Pancreas (tissue), 10 donors: ENCODE measurements around the gene USP46. TPM values are rescaled to one million over a fixed set of nuclear protein-coding genes. Genes with fewer than 3 reads are reported as not detected.

Experiments used
- ATAC-seq, 4 donors: fragments of 200-7000 bp; cut with Tn5 transposase; one replicate each; pipeline versions ENCODE4 v1.8.0 to v1.9.1; 2020; ENCODE audit warnings: mild to moderate bottlenecking in 4 of 4, moderate library complexity in 4 of 4
- DNase-seq, 6 donors: peaks; one replicate each; pipeline ENCODE4 v3.0.0-alpha.2; 2020
- FAIRE-seq: peaks from 2 replicates; lab custom pipeline; 2012; peaks lifted over from hg19 to GRCh38; lab: Jason Lieb, UNC
- H3K27ac ChIP-seq, 4 donors: fragments of 200-600 bp; sonication (generic); 1 replicate in 3 of 4; 2 replicates in 1 of 4; pipeline versions ENCODE4 v1.5.0 to v1.8.0; 2020
- H3K27me3 ChIP-seq, 4 donors: fragments of 200-600 bp; one replicate each; pipeline ENCODE4 v1.8.0; 2021
- H3K36me3 ChIP-seq, 3 donors: fragments of 200-600 bp; sonication (generic) in 1 of 3; one replicate each; pipeline versions ENCODE4 v1.5.0 to v1.8.0; 2020 to 2021
- H3K4me1 ChIP-seq, 3 donors: fragments of 200-600 bp; one replicate each; pipeline ENCODE4 v1.8.0; 2021
- H3K4me3 ChIP-seq, 4 donors: fragments of 200-600 bp; sonication (generic) in 2 of 4; one replicate each; pipeline versions ENCODE4 v1.5.0 to v1.8.0; 2020 to 2021
- H3K9me3 ChIP-seq, 4 donors: fragments of 200-600 bp; one replicate each; pipeline ENCODE4 v1.8.0; 2021
- CTCF ChIP-seq, 4 donors: fragments of 200-600 bp; sonication (generic) in 3 of 4; IDR thresholded peaks; one replicate each; pipeline versions ENCODE4 v1.5.0 to v1.8.0; 2021; ENCODE audit warnings: antibody characterized with exemption in 4 of 4
- WGBS, 2 donors: extraction: QIAGEN DNeasy Blood & Tissue Kit; methylation state at CpG; one replicate each; pipeline ENCODE4 v1.1.7; 2013; 5-methylcytosine and 5-hydroxymethylcytosine counted together
- intact Hi-C, 3 donors: fragments of 100-400 bp; cut with DNase I; formaldehyde crosslinking; loops; one replicate each; pipeline versions ENCODE4 v1.11.1 to v1.14.2; 2022
- polyA plus RNA-seq, 2 donors: library from polyadenylated mRNA; stranded (reverse); fragments of 200-250 nt; gene quantifications; one replicate each; pipeline ENCODE4 v1.2.3, GENCODE V29; 2013
- total RNA-seq, 6 donors: library from RNA; stranded (reverse); fragmentation: NEBNext Ultra II Directional in 4 of 6; extraction: Animal tissue kit (Norgen Biotek cat#: 25700) in 4 of 6; gene quantifications; one replicate each; pipeline versions ENCODE4 v1.2.1 to v1.2.4, GENCODE V29; 2021 to 2023
- donor health status: healthy with polysubstance abuse.
- donor health status: DM: no; HTN: no; CAD: no; lungs with moderate emphysema.
- donor health status: DM: no; HTN: no; CAD: no.
- donor health status: control.
- donor health status: control.
- donor health status: Bipolar disorder and iron deficiency.
- donor health status: DM: yes; HTN: yes; CAD: no.
- donor health status: DM: no; HTN: no; CAD: no.
- donor health status: DM: no; HTN: no; CAD: no.
- donor health status: DM: yes; HTN: yes; CAD: no.

USP46 gene
- total and polyA plus RNA-seq, 8 donors, result 1.5 to 12.1 (median 9.3) TPM

- no peak for TF ChIP-seq CTCF (IDR thresholded peaks at IDR 0.05)
- no peaks in the 10 kb centered on the region for H3K9me3 ChIP-seq
- FAIRE-seq (no peak), ATAC-seq (no peak), DNase-seq (no peak)
- H3K4me3 ChIP-seq, result no peak overlapping the region
- H3K27me3 ChIP-seq, result no peaks in the 10 kb centered on the region
- H3K36me3 ChIP-seq, result peaks cover 0 to 4% (median 0%) of the 10 kb centered on the region in 3 donors
- intact Hi-C loops, result no loop called here
- no peak overlapping the region for H3K27ac ChIP-seq
- H3K4me1 ChIP-seq, result no peaks in the 10 kb centered on the region
- 94 to 100% methylated on average over 1 of the region's 1 CpG for WGBS, 2 donors
Observed at GRCh38 chr4:52612341-52612740, 46.8 kb downstream of the USP46 start.

DNA sequence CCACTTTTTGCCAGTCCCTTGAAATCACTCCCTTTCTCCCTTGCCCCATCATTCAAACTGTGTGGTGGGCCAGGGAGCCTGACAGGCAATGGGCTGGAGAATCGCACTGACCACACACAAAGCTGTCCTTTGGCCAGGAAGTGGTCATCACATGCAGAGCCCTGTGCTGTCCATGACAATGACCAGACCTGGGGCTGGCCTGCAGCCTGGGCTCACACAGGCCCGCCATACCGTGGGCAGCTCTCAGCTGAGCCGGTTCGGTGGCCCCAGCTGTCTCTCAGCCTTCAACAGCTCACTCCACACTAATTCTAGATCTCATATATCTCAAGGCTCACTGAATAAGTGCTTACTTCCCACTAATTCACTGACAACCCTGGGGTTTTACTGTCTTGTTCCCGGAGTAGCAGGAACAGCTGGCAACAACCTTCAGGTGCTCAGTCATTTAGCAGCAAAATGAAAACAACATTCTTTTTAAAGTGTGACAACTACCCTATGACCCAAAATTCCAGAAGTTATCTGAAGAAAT, 48.0 kb downstream of the USP46 start:
- Histone ChIP-seq H3K4me1 (no peaks in the 10 kb centered on the region), H3K4me3 (no peak overlapping the region), H3K27ac (no peak overlapping the region), H3K9me3 (no peaks in the 10 kb centered on the region), H3K36me3 (peaks cover 0 to 4% (median 0%) of the 10 kb centered on the region in 3 donors), H3K27me3 (no peaks in the 10 kb centered on the region)
- WGBS, 2 donors, result 93 to 96% methylated on average over 6 of the region's 6 CpGs
- ATAC-seq (no peak), FAIRE-seq (no peak), DNase-seq (no peak)
- intact Hi-C loops, result no loop called here
- no peak for TF ChIP-seq CTCF (IDR thresholded peaks at IDR 0.05)

DNA sequence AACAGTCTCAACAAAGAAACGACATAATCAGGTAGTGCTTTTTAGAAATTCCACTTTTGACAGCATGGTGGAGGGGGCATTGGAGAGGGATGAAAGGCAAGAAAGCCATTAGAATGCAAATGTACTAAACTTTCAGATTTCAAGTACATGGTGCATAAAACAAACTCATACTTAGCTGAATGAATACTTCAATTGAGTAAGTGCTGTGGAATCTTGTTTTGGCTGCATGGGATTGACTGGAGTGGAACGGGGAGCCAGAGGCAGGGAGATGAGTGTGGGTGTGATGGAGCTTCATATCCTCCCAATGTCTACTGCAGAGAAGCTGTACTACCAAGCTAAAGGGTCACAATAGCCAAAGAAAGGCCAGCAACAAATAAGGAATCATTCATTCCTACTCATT, 52.4 kb downstream of the USP46 start:
- Histone ChIP-seq H3K9me3 (no peaks in the 10 kb centered on the region), H3K27ac (no peak overlapping the region), H3K36me3 (peaks cover 0 to 4% (median 0%) of the 10 kb centered on the region in 3 donors), H3K4me3 (no peak overlapping the region), H3K27me3 (no peaks in the 10 kb centered on the region), H3K4me1 (peaks cover 0 to 4% (median 0%) of the 10 kb centered on the region in 3 donors)
- FAIRE-seq (no peak), DNase-seq (no peak), ATAC-seq (no peak)
- intact Hi-C loops, result no loop called here
- TF ChIP-seq CTCF (IDR thresholded peaks at IDR 0.05), result no peak
- WGBS, 2 donors, result 94 to 100% methylated on average over 2 of the region's 2 CpGs

- intact Hi-C loops, result no loop called here
- Histone ChIP-seq H3K27ac (no peak overlapping the region), H3K4me1 (peaks cover 0 to 4% (median 0%) of the 10 kb centered on the region in 3 donors), H3K36me3 (peaks cover 0 to 4% (median 0%) of the 10 kb centered on the region in 3 donors), H3K4me3 (no peak overlapping the region), H3K9me3 (no peaks in the 10 kb centered on the region), H3K27me3 (no peaks in the 10 kb centered on the region)
- 98% methylated on average over 2 of the region's 2 CpGs for WGBS, 2 donors
- no peak for DNase-seq
- TF ChIP-seq CTCF (IDR thresholded peaks at IDR 0.05), result no peak
- FAIRE-seq, result no peak
- ATAC-seq, result no peak
Observed at GRCh38 chr4:52606040-52606439, 53.1 kb downstream of the USP46 start.

DNA sequence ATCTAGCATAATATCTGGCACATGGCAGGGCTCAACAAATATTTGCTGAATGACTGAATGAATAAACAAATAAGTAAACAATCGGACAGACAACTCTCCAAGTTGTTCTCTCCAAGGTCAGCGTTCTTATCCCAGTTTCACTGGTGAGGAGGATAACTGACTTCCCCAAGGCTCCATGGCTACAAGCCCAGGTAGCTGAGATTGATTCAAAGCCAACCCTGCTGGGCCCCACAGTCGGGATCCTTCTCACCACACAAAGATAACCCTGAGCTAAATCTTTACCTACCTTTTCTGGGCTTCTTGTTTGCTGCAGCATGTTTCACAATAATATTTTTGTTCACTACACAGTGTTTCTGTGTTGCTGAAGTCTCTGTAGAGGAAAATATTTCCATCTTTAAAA, 54.9 kb downstream of the USP46 start:
- no peak for FAIRE-seq

More for the DNA sequence above, 54.9 kb downstream of the USP46 start:
- Histone ChIP-seq H3K4me3 (no peak overlapping the region), H3K27me3 (no peaks in the 10 kb centered on the region), H3K9me3 (no peaks in the 10 kb centered on the region), H3K36me3 (peaks cover 0 to 1% (median 0%) of the 10 kb centered on the region in 3 donors), H3K27ac (no peak overlapping the region), H3K4me1 (peaks cover 0 to 4% (median 0%) of the 10 kb centered on the region in 3 donors)
- intact Hi-C loops, result no loop called here
- TF ChIP-seq CTCF (IDR thresholded peaks at IDR 0.05), result no peak
- 13 to 21% methylated on average over 3 of the region's 3 CpGs for WGBS, 2 donors
- ATAC-seq, result peak; percentile 62 to 85 (median 72)
- DNase-seq, result peak in 2 of 6 donors; percentile 7 to 22
